ENCODE results near the gene GALNT5.

DNA sequence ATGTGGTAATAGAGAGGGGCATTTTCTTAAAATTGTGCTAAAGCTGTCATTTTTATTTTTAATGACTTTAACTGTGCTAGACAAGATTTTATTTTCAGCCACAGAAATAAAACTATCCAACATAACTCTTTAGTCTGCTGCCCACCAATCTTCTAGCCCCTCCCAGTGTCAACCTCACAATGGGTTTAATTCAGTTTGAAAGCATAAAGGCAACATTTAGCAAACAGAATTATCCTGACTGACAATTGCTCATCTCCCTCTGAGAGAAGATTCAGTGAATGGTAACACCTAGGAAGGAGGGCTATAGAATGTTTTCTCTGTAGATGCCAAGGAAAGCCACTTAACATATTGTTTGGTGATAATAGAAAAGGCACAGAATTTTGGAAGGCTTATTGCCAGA lies 62.9 kb downstream of the GALNT5 start:
- TF ChIP-seq CTCF (IDR thresholded peaks at IDR 0.05) = no peak
- no peak for TF ChIP-seq POLR2A (IDR thresholded peaks at IDR 0.05)
- no peak for TF ChIP-seq EP300 (IDR thresholded peaks at IDR 0.05)

All from sigmoid colon (tissue), 4 donors.